DND-41 (cell line): Measurements from ENCODE around the gene HNF1A.

Experiments used
- CTCF ChIP-seq: IDR thresholded peaks from 2 replicates; pipeline ENCODE4 v1.5.1; 2012; ENCODE audit warnings: borderline replicate concordance, low read length, moderate library complexity, mild to moderate bottlenecking; ENCODE audit not compliant: poor library complexity, severe bottlenecking; ENCODE audit errors: extremely low read depth
- EZH2 ChIP-seq: IDR thresholded peaks from 3 replicates; pipeline ENCODE4 v1.6.1; 2012; ENCODE audit warnings: borderline replicate concordance, low read depth, mild to moderate bottlenecking, moderate library complexity, low read length, inconsistent platforms; ENCODE audit not compliant: severe bottlenecking

GRCh38 chr12:120982659-120983058 lies 4.3 kb downstream of the HNF1A start:
- no peak for TF ChIP-seq CTCF
- TF ChIP-seq EZH2 = no peak
